Fibroblast of lung (primary cell): ENCODE measurements around the gene ACO2.

ENCODE experiments used
- EZH2 ChIP-seq: IDR thresholded peaks from 2 replicates; pipeline ENCODE4 v1.5.1; 2012; ENCODE audit warnings: low read length, control low read depth, mild to moderate bottlenecking; ENCODE audit errors: missing control alignments
- TF ChIP-seq, protein P1 (sequence below), 2 donors: IDR thresholded peaks in 1 of 2; conservative IDR thresholded peaks in 1 of 2; 1 replicate in 1 of 2; 2 replicates in 1 of 2; pipeline ENCODE4 v1.5.1; 2011 to 2012; ENCODE audit warnings: low read length in 2 of 2, control low read depth in 1 of 2, inconsistent platforms in 1 of 2, low read depth in 1 of 2, mild to moderate bottlenecking in 1 of 2

DNA sequence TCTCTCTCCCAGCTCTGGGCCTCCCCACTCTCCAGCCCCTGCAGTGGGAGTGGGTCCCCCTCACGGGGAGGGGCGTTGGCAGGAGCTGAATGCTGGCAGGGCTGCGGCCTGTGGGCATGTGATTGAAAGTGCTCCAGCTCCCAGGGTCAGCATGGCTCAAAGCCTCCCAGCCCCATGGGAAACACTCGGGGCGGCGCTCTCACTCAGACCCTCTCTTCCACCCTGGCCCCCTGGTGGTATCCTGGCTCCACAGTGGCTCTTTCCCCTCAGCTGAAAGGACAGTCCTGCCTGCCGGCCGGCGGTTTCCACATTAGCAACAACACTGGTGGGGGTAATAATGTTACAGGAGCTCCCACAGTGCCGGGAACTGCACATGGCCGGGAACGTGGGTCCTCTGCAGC, 39.9 kb downstream of the ACO2 start:
- TF ChIP-seq, protein P1, sequence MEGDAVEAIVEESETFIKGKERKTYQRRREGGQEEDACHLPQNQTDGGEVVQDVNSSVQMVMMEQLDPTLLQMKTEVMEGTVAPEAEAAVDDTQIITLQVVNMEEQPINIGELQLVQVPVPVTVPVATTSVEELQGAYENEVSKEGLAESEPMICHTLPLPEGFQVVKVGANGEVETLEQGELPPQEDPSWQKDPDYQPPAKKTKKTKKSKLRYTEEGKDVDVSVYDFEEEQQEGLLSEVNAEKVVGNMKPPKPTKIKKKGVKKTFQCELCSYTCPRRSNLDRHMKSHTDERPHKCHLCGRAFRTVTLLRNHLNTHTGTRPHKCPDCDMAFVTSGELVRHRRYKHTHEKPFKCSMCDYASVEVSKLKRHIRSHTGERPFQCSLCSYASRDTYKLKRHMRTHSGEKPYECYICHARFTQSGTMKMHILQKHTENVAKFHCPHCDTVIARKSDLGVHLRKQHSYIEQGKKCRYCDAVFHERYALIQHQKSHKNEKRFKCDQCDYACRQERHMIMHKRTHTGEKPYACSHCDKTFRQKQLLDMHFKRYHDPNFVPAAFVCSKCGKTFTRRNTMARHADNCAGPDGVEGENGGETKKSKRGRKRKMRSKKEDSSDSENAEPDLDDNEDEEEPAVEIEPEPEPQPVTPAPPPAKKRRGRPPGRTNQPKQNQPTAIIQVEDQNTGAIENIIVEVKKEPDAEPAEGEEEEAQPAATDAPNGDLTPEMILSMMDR (conservative IDR thresholded peaks at IDR 0.05 in 1 of 2, IDR thresholded peaks at IDR 0.05 in 1 of 2; ENCODE audit: low read depth in 1 of 2, low read length in 2 of 2), result no peak
- no peak for TF ChIP-seq EZH2
